WI38 (cell line): ENCODE results near the gene DNAJA4.

Experiments used
- H3K4me3 ChIP-seq: 2 replicates; pipeline ENCODE4 v1.5.1; 2011; ENCODE audit warnings: low read depth, mild to moderate bottlenecking, control low read depth, low read length
- CTCF ChIP-seq: IDR thresholded peaks from 2 replicates; pipeline ENCODE4 v1.5.1; 2012; ENCODE audit warnings: low read depth, mild to moderate bottlenecking, control low read depth, low read length

Gene DNAJA4

GRCh38 chr15:78265137-78265460, 737 bp downstream of the DNAJA4 start:
- no peak overlapping the region for H3K4me3 ChIP-seq
- no peak for TF ChIP-seq CTCF

DNA sequence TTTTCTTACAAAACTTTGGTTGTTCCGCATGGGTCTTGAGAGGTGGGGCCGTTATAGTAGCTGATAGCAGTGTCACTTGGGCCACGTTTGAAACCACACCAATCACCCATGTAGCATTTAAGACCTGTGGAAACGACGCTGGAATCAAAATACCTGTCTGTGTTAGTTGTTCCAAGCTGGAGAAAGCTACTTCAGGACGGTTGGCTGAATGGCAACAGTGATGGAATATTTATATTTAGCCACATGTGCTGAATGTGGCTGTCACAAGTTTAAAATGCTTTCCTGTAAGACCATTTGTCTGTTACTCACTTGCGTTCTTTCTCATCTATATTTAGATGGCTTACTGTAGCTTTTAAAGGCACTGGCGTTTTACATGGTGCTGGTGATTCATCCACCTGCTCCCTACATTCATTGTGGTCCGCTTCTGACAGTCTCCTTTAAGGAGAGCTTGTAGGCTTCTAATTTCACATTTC, 1.4 kb downstream of the DNAJA4 start:
- TF ChIP-seq CTCF = no peak
- H3K4me3 ChIP-seq = no peak overlapping the region

- TF ChIP-seq CTCF = no peak
- H3K4me3 ChIP-seq = no peak overlapping the region
These were observed 1.9 kb downstream of the DNAJA4 start for GRCh38 chr15:78266229-78266628.

GRCh38 chr15:78266806-78267205, 2.4 kb downstream of the DNAJA4 start:
- TF ChIP-seq CTCF = no peak
- no peak overlapping the region for H3K4me3 ChIP-seq

DNA sequence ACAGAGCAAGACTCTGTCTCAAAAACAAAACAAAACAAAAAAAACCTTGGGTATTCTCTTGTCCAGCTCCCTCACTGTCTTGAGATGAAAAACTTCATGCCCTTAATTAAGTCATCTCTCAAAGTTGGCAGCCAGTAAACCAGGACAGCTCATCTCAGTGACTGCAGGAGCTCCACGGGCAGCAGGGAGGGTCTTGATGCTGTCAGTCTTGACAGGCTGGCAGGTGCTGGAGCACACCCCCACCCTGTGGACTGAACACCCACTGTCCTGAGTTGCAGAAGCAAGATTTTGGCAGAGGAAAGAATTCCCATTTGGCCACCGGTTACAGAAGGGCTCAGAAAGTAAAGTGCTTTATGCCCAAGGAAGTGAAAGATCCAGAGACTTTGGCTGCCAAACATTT, 8.0 kb downstream of the DNAJA4 start:
- H3K4me3 ChIP-seq = no peak overlapping the region
- TF ChIP-seq CTCF = no peak

DNA sequence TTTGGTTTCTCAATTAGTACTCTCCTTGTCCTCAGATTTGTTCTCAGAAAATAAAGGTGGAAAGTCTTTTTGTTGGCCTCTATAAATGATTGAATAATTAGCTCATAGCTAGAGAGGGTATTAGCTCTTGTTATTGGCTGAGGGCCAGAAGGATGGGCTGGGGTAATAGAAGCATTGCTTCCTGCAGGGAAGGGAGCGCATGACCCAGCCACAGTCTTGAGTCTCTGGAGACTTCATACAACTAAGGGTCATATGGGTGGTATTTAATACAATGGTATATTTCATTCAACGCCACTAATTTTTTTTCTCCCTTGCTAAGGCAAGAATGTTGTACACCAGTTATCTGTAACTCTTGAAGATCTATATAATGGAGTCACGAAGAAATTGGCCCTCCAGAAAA, 8.4 kb downstream of the DNAJA4 start:
- no peak for TF ChIP-seq CTCF
- no peak overlapping the region for H3K4me3 ChIP-seq

DNA sequence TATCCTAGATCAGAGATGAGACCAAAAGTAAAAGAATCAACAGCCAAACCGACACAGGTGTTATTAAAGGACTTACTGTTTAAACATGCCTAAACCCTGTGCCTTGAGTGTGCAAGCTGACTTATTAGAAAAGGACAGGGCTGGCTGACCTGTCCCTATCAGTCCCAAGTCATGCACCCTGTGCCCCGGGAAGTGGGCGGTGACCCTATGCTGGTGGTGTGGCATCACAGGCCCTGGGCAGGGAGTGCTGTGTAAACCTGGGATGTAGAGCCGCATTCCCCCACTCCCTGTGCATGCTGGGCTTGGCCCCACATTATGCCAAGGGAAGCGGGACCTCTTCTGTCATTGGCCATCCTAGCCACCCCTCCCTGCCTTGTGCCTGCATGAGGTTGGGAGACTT, 10.6 kb downstream of the DNAJA4 start:
- TF ChIP-seq CTCF = no peak
- no peak overlapping the region for H3K4me3 ChIP-seq
